Natural killer cell treated with Interleukin-12 subunit alpha and Interleukin-12 subunit beta and Interleukin-15 and Interleukin-18, amount 100 ng/mL, for 72 hours (primary cell): ENCODE measurements around the gene FAM227B. TPM values are rescaled to one million over a fixed set of nuclear protein-coding genes. Genes with fewer than 3 reads are reported as not detected.
"Not testable (repeated sequence)": the region's sequence is repeated elsewhere in the genome, so short reads cannot be mapped to it uniquely, and the experiment has no call there.

ENCODE experiments used
- ATAC-seq, 2 donors: fragments of 150-1000 bp; cut with Tn5 transposase in 1 of 2; sonication (Bioruptor Pico), chemical (Tn5 transposase) in 1 of 2; 2 replicates each; pipeline ENCODE4 v1.10.0; 2021
- DNase-seq: peaks from one replicate; pipeline ENCODE4 v3.0.0; 2022; ENCODE audit warnings: low spot score
- H3K27ac Mint-ChIP-seq, 2 donors: 1 replicate in 1 of 2; 2 replicates in 1 of 2; pipeline ENCODE4 v1.8.0; 2022; ENCODE audit warnings: mixed read lengths in 2 of 2, mild to moderate bottlenecking in 1 of 2, moderate library complexity in 1 of 2
- H3K27me3 Mint-ChIP-seq, 2 donors: 1 replicate in 1 of 2; 2 replicates in 1 of 2; pipeline ENCODE4 v1.8.0; 2022; ENCODE audit warnings: mixed read lengths in 2 of 2
- H3K36me3 Mint-ChIP-seq: one replicate; pipeline ENCODE4 v1.8.0; 2022; ENCODE audit warnings: mixed read lengths
- H3K4me1 Mint-ChIP-seq, 2 donors: 1 replicate in 1 of 2; 2 replicates in 1 of 2; pipeline ENCODE4 v1.8.0; 2022; ENCODE audit warnings: low read depth in 2 of 2, mixed read lengths in 2 of 2, mild to moderate bottlenecking in 1 of 2
- H3K4me3 Mint-ChIP-seq: one replicate; pipeline ENCODE4 v1.8.0; 2022; ENCODE audit warnings: mixed read lengths
- H3K9me3 Mint-ChIP-seq: 2 replicates; pipeline ENCODE4 v1.8.0; 2022; ENCODE audit warnings: mixed read lengths
- total RNA-seq, 2 donors: library from RNA; stranded (reverse); gene quantifications; one replicate each; pipeline ENCODE4 v1.2.3, GENCODE V29; 2022

The FAM227B gene
- total RNA-seq, 2 donors from 2014 or later = 1.5 to 2.6 TPM

- not testable (repeated sequence) for DNase-seq, ATAC-seq, H3K4me3 Mint-ChIP-seq, H3K9me3 Mint-ChIP-seq, H3K27ac Mint-ChIP-seq, H3K4me1 Mint-ChIP-seq
- peaks cover 12 to 23% of the 10 kb centered on the region in 2 donors for H3K27me3 Mint-ChIP-seq
- H3K36me3 Mint-ChIP-seq = peaks cover 10% of the 10 kb centered on the region
Measured at GRCh38 chr15:49402515-49403296, 217.9 kb downstream of the FAM227B start.

GRCh38 chr15:49387471-49387870 is 233.1 kb downstream of the FAM227B start:
- Mint-ChIP-seq H3K4me1 (no peaks in the 10 kb centered on the region), H3K36me3 (no peaks in the 10 kb centered on the region), H3K27me3 (peaks cover 14 to 22% of the 10 kb centered on the region in 2 donors), H3K9me3 (no peaks in the 10 kb centered on the region), H3K4me3 (no peak overlapping the region), H3K27ac (no peak overlapping the region)
- ATAC-seq (no peak), DNase-seq (no peak)

GRCh38 chr15:49383266-49383665 is 237.4 kb downstream of the FAM227B start:
- Mint-ChIP-seq H3K36me3 (no peaks in the 10 kb centered on the region), H3K9me3 (no peaks in the 10 kb centered on the region), H3K27ac (no peak overlapping the region), H3K4me1 (no peaks in the 10 kb centered on the region), H3K27me3 (peaks cover 14 to 16% of the 10 kb centered on the region in 2 donors), H3K4me3 (no peak overlapping the region)
- ATAC-seq (no peak), DNase-seq (no peak)

- Mint-ChIP-seq H3K4me1 (no peaks in the 10 kb centered on the region), H3K9me3 (no peaks in the 10 kb centered on the region), H3K27ac (no peak overlapping the region), H3K4me3 (no peak overlapping the region), H3K36me3 (no peaks in the 10 kb centered on the region), H3K27me3 (peaks cover 8 to 11% of the 10 kb centered on the region in 2 donors)
- DNase-seq (no peak), ATAC-seq (no peak)
Measured at GRCh38 chr15:49382394-49382793, 238.2 kb downstream of the FAM227B start.

GRCh38 chr15:49380912-49381311 is 239.7 kb downstream of the FAM227B start:
- H3K36me3 Mint-ChIP-seq = no peaks in the 10 kb centered on the region
- no peak for DNase-seq
- H3K9me3 Mint-ChIP-seq = no peaks in the 10 kb centered on the region
- no peaks in the 10 kb centered on the region for H3K27me3 Mint-ChIP-seq
- ATAC-seq = no peak
- no peaks in the 10 kb centered on the region for H3K4me1 Mint-ChIP-seq
- H3K27ac Mint-ChIP-seq = no peak overlapping the region
- no peak overlapping the region for H3K4me3 Mint-ChIP-seq

- H3K4me3 Mint-ChIP-seq = no peak overlapping the region
- H3K4me1 Mint-ChIP-seq = no peaks in the 10 kb centered on the region
- H3K27me3 Mint-ChIP-seq = no peaks in the 10 kb centered on the region
- ATAC-seq (no peak), DNase-seq (no peak)
- no peaks in the 10 kb centered on the region for H3K36me3 Mint-ChIP-seq
- no peak overlapping the region for H3K27ac Mint-ChIP-seq
- no peaks in the 10 kb centered on the region for H3K9me3 Mint-ChIP-seq
Measured at GRCh38 chr15:49379996-49380395, 240.6 kb downstream of the FAM227B start.

- H3K36me3 Mint-ChIP-seq = no peaks in the 10 kb centered on the region
- no peak overlapping the region for H3K4me3 Mint-ChIP-seq
- no peak for ATAC-seq
Measured at GRCh38 chr15:49372366-49372765, 248.3 kb downstream of the FAM227B start.

GRCh38 chr15:49370782-49371181 is 249.8 kb downstream of the FAM227B start:
- Mint-ChIP-seq H3K27me3 (no peaks in the 10 kb centered on the region), H3K4me1 (no peaks in the 10 kb centered on the region), H3K36me3 (peaks cover 6% of the 10 kb centered on the region), H3K4me3 (no peak overlapping the region), H3K27ac (no peak overlapping the region), H3K9me3 (peaks cover 3% of the 10 kb centered on the region)
- no peak for DNase-seq
- no peak for ATAC-seq

More at GRCh38 chr15:49372366-49372765, 248.3 kb downstream of the FAM227B start:
- Mint-ChIP-seq H3K9me3 (no peaks in the 10 kb centered on the region), H3K27ac (no peak overlapping the region), H3K4me1 (no peaks in the 10 kb centered on the region), H3K27me3 (no peaks in the 10 kb centered on the region)
- DNase-seq = no peak

GRCh38 chr15:49366496-49366895 is 254.1 kb downstream of the FAM227B start:
- Mint-ChIP-seq H3K9me3 (peaks cover 6% of the 10 kb centered on the region), H3K4me3 (no peak overlapping the region), H3K27ac (no peak overlapping the region), H3K4me1 (no peaks in the 10 kb centered on the region), H3K36me3 (peaks cover 6% of the 10 kb centered on the region), H3K27me3 (no peaks in the 10 kb centered on the region)
- DNase-seq = no peak
- ATAC-seq = no peak

- H3K4me1 Mint-ChIP-seq = no peaks in the 10 kb centered on the region
- H3K27ac Mint-ChIP-seq = no peak overlapping the region
- no peaks in the 10 kb centered on the region for H3K27me3 Mint-ChIP-seq
- no peak overlapping the region for H3K4me3 Mint-ChIP-seq
- peaks cover 6% of the 10 kb centered on the region for H3K9me3 Mint-ChIP-seq
- peaks cover 4% of the 10 kb centered on the region for H3K36me3 Mint-ChIP-seq
- no peak for ATAC-seq
- no peak for DNase-seq
Measured at GRCh38 chr15:49361370-49361769, 259.2 kb downstream of the FAM227B start.

GRCh38 chr15:49354439-49354838 is 266.2 kb downstream of the FAM227B start:
- not testable (repeated sequence) for H3K4me1 Mint-ChIP-seq, H3K36me3 Mint-ChIP-seq, ATAC-seq, DNase-seq, H3K4me3 Mint-ChIP-seq, H3K27ac Mint-ChIP-seq, H3K27me3 Mint-ChIP-seq, H3K9me3 Mint-ChIP-seq

GRCh38 chr15:49343546-49343945 is 277.1 kb downstream of the FAM227B start:
- Mint-ChIP-seq H3K9me3 (no peaks in the 10 kb centered on the region), H3K4me1 (no peaks in the 10 kb centered on the region), H3K27me3 (no peaks in the 10 kb centered on the region), H3K27ac (no peak overlapping the region), H3K4me3 (no peak overlapping the region), H3K36me3 (peaks cover 21% of the 10 kb centered on the region)
- no peak for DNase-seq
- ATAC-seq = no peak

- ATAC-seq (no peak), DNase-seq (no peak)
- H3K36me3 Mint-ChIP-seq = peaks cover 24% of the 10 kb centered on the region
- H3K4me3 Mint-ChIP-seq = no peak overlapping the region
- H3K9me3 Mint-ChIP-seq = no peaks in the 10 kb centered on the region
- H3K27me3 Mint-ChIP-seq = no peaks in the 10 kb centered on the region
- H3K27ac Mint-ChIP-seq = no peak overlapping the region
- H3K4me1 Mint-ChIP-seq = no peaks in the 10 kb centered on the region
Measured at GRCh38 chr15:49339656-49340055, 281.0 kb downstream of the FAM227B start.

- H3K27me3 Mint-ChIP-seq = no peaks in the 10 kb centered on the region
- H3K9me3 Mint-ChIP-seq = no peaks in the 10 kb centered on the region
- DNase-seq = no peak
- no peak overlapping the region for H3K4me3 Mint-ChIP-seq
- no peaks in the 10 kb centered on the region for H3K4me1 Mint-ChIP-seq
- no peak for ATAC-seq
- H3K27ac Mint-ChIP-seq = no peak overlapping the region
- no peaks in the 10 kb centered on the region for H3K36me3 Mint-ChIP-seq
Measured at GRCh38 chr15:49331951-49332350, 288.7 kb downstream of the FAM227B start.

- Mint-ChIP-seq H3K27ac (no peak overlapping the region), H3K9me3 (no peaks in the 10 kb centered on the region), H3K27me3 (no peaks in the 10 kb centered on the region), H3K36me3 (no peaks in the 10 kb centered on the region), H3K4me1 (no peaks in the 10 kb centered on the region), H3K4me3 (no peak overlapping the region)
- no peak for ATAC-seq
- no peak for DNase-seq
Measured at GRCh38 chr15:49331442-49331841, 289.2 kb downstream of the FAM227B start.
